ENCODE data around the gene SCAF8.
"Not testable (repeated sequence)": the region's sequence is repeated elsewhere in the genome, so short reads cannot be mapped to it uniquely, and the experiment has no call there.

The SCAF8 gene

DNA sequence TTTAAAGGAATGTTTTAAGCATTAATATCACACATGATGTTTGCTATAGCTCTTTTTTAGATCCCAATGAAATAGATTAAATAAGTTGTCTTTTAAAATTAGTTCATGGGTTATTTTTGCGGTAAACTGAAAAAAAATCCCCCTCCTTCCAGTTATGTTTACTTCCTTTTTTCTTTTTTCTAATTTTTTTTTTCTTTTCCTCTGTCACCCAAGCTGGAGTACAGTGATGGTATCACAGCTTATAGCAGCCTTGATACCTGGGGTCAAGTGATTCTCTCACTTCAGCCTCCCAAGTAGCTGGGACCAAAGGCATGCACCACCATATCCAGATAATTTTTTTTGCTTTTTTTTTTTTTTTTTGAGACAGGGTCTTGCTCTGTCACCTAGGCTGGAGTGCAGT is 17.8 kb upstream of the SCAF8 start:
- H3K27ac ChIP-seq (replicated peaks; ENCODE audit: low read length) = no peak overlapping the region
- H3K23ac ChIP-seq (ENCODE audit: low read depth, low read length, poor library complexity) = no peak overlapping the region
- no peaks in the 10 kb centered on the region for H3K36me3 ChIP-seq (replicated peaks in 1 of 2; ENCODE audit: control insufficient read depth in 2 of 2, insufficient read depth in 2 of 2, low read length in 2 of 2)
- H4K91ac ChIP-seq (ENCODE audit: low read depth, low read length, poor library complexity) = no peak overlapping the region
- no peak overlapping the region for H2AFZ ChIP-seq (ENCODE audit: low read length)
- H3K4me1 ChIP-seq (ENCODE audit: control insufficient read depth in 2 of 2, insufficient read depth in 1 of 2, low read depth in 1 of 2, low read length in 2 of 2) = no peaks in the 10 kb centered on the region
- no peak overlapping the region for H3K4ac ChIP-seq (ENCODE audit: low read length)
- no peak overlapping the region for H3K4me2 ChIP-seq (ENCODE audit: insufficient read depth, low read length, poor library complexity, severe bottlenecking)
- H3K9ac ChIP-seq (ENCODE audit: low read depth, low read length, poor library complexity) = no peak overlapping the region
- no peak for DNase-seq (ENCODE audit: low spot score)
- no peak overlapping the region for H3K18ac ChIP-seq (ENCODE audit: low read length)
- no peaks in the 10 kb centered on the region for H3K27me3 ChIP-seq (ENCODE audit: control insufficient read depth in 3 of 3, insufficient read depth in 3 of 3, low read depth in 1 of 3, low read length in 3 of 3)
- no peak overlapping the region for H2BK120ac ChIP-seq (ENCODE audit: low read depth, low read length)
- H3K4me3 ChIP-seq (ENCODE audit: low read length in 2 of 2) = no peak overlapping the region
- no peak overlapping the region for H3K14ac ChIP-seq (ENCODE audit: low read length)
- no peak overlapping the region for H4K8ac ChIP-seq (ENCODE audit: low read depth, low read length)
- no peaks in the 10 kb centered on the region for H3K79me1 ChIP-seq (ENCODE audit: low read depth, low read length)
- no peak overlapping the region for H2AK5ac ChIP-seq (ENCODE audit: low read depth, low read length)
- H2BK5ac ChIP-seq (ENCODE audit: low read length) = no peak overlapping the region
- H2BK12ac ChIP-seq (ENCODE audit: low read length) = no peak overlapping the region
- no peak overlapping the region for H2BK15ac ChIP-seq (ENCODE audit: low read length)
- H3K9me3 ChIP-seq (replicated peaks in 1 of 2; ENCODE audit: control insufficient read depth in 2 of 2, insufficient read depth in 1 of 2, low read depth in 1 of 2, low read length in 2 of 2) = peaks cover 0 to 2% of the 10 kb centered on the region in 2 donors
- no CpG with 5 or more reads among the region's 1 CpG for WGBS, 2 donors (ENCODE audit: extremely low coverage in 2 of 2, insufficient read length in 2 of 2, insufficient replicate concordance in 1 of 2)

DNA sequence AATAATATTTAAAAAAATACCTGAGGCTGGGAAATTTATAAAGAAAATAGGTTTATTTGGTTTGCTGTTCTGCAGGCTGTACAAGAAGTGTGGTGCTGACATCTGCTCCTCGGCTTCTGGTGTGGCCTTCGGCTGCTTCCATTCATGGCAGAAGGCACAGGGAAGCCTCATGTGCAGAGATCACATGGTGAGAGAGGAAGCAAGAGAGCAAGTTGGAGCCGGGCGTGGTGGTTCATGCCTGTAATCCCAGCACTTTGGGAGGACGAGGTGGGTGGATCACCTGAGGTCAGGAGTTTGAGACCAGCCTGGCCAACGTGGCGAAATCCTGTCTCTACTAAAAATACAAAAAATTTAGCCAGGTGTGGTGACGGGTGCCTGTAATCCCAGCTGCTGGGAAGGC is 16.9 kb upstream of the SCAF8 start:
- not testable (repeated sequence) for H2BK120ac ChIP-seq (ENCODE audit: low read depth, low read length); H3K4me1 ChIP-seq (ENCODE audit: control insufficient read depth in 2 of 2, insufficient read depth in 1 of 2, low read depth in 1 of 2, low read length in 2 of 2); H4K8ac ChIP-seq (ENCODE audit: low read depth, low read length); H3K4me2 ChIP-seq (ENCODE audit: insufficient read depth, low read length, poor library complexity, severe bottlenecking); H3K4ac ChIP-seq (ENCODE audit: low read length); H3K9me3 ChIP-seq (replicated peaks in 1 of 2; ENCODE audit: control insufficient read depth in 2 of 2, insufficient read depth in 1 of 2, low read depth in 1 of 2, low read length in 2 of 2); H3K4me3 ChIP-seq (ENCODE audit: low read length in 2 of 2); H2AK5ac ChIP-seq (ENCODE audit: low read depth, low read length); H2AFZ ChIP-seq (ENCODE audit: low read length); H3K27me3 ChIP-seq (ENCODE audit: control insufficient read depth in 3 of 3, insufficient read depth in 3 of 3, low read depth in 1 of 3, low read length in 3 of 3); H3K27ac ChIP-seq (replicated peaks; ENCODE audit: low read length); H3K79me1 ChIP-seq (ENCODE audit: low read depth, low read length); H2BK5ac ChIP-seq (ENCODE audit: low read length); H3K36me3 ChIP-seq (replicated peaks in 1 of 2; ENCODE audit: control insufficient read depth in 2 of 2, insufficient read depth in 2 of 2, low read length in 2 of 2); H4K91ac ChIP-seq (ENCODE audit: low read depth, low read length, poor library complexity); H3K14ac ChIP-seq (ENCODE audit: low read length); H2BK15ac ChIP-seq (ENCODE audit: low read length); H3K9ac ChIP-seq (ENCODE audit: low read depth, low read length, poor library complexity); H3K18ac ChIP-seq (ENCODE audit: low read length); DNase-seq (ENCODE audit: low spot score); H3K23ac ChIP-seq (ENCODE audit: low read depth, low read length, poor library complexity); H2BK12ac ChIP-seq (ENCODE audit: low read length)
- WGBS, 2 donors (ENCODE audit: extremely low coverage in 2 of 2, insufficient read length in 2 of 2, insufficient replicate concordance in 1 of 2) = no CpG with 5 or more reads among the region's 8 CpGs

DNA sequence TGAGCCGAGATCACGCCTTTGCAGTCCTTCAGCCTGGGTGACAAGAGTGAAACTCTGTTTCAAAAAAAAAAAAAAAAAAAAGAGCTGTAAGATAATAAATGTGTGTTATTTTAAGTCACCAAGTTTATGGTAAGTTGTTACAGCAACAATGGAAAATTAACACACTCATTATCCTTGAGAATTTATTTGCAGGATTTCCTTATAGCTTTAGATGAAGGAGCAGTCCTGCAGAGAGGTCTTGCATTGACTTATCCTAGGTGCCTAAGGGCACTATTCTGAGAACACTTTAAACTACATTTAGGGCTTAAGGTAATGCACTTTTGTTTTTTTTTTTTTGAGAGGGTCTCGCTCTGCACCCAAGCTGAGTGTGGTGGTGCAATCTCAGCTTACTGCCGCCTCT is 13.8 kb upstream of the SCAF8 start:
- Histone ChIP-seq H3K18ac (ENCODE audit: low read length) (no peak overlapping the region), H3K27ac (replicated peaks; ENCODE audit: low read length) (no peak overlapping the region), H2BK120ac (ENCODE audit: low read depth, low read length) (no peak overlapping the region), H3K27me3 (ENCODE audit: control insufficient read depth in 3 of 3, insufficient read depth in 3 of 3, low read depth in 1 of 3, low read length in 3 of 3) (no peaks in the 10 kb centered on the region), H3K4ac (ENCODE audit: low read length) (no peak overlapping the region), H3K23ac (ENCODE audit: low read depth, low read length, poor library complexity) (no peak overlapping the region), H3K14ac (ENCODE audit: low read length) (no peak overlapping the region), H2BK12ac (ENCODE audit: low read length) (no peak overlapping the region), H3K36me3 (replicated peaks in 1 of 2; ENCODE audit: control insufficient read depth in 2 of 2, insufficient read depth in 2 of 2, low read length in 2 of 2) (no peaks in the 10 kb centered on the region), H3K4me3 (ENCODE audit: low read length in 2 of 2) (no peak overlapping the region), H4K8ac (ENCODE audit: low read depth, low read length) (no peak overlapping the region), H4K91ac (ENCODE audit: low read depth, low read length, poor library complexity) (no peak overlapping the region), H2BK5ac (ENCODE audit: low read length) (no peak overlapping the region), H3K4me2 (ENCODE audit: insufficient read depth, low read length, poor library complexity, severe bottlenecking) (no peak overlapping the region), H2AK5ac (ENCODE audit: low read depth, low read length) (no peak overlapping the region), H3K4me1 (ENCODE audit: control insufficient read depth in 2 of 2, insufficient read depth in 1 of 2, low read depth in 1 of 2, low read length in 2 of 2) (no peaks in the 10 kb centered on the region), H3K9ac (ENCODE audit: low read depth, low read length, poor library complexity) (no peak overlapping the region), H2BK15ac (ENCODE audit: low read length) (no peak overlapping the region), H2AFZ (ENCODE audit: low read length) (no peak overlapping the region), H3K79me1 (ENCODE audit: low read depth, low read length) (no peaks in the 10 kb centered on the region), H3K9me3 (replicated peaks in 1 of 2; ENCODE audit: control insufficient read depth in 2 of 2, insufficient read depth in 1 of 2, low read depth in 1 of 2, low read length in 2 of 2) (peaks cover 2 to 4% of the 10 kb centered on the region in 2 donors)
- WGBS, 2 donors (ENCODE audit: extremely low coverage in 2 of 2, insufficient read length in 2 of 2, insufficient replicate concordance in 1 of 2) = no CpG with 5 or more reads among the region's 4 CpGs
- no peak for DNase-seq (ENCODE audit: low spot score)

DNA sequence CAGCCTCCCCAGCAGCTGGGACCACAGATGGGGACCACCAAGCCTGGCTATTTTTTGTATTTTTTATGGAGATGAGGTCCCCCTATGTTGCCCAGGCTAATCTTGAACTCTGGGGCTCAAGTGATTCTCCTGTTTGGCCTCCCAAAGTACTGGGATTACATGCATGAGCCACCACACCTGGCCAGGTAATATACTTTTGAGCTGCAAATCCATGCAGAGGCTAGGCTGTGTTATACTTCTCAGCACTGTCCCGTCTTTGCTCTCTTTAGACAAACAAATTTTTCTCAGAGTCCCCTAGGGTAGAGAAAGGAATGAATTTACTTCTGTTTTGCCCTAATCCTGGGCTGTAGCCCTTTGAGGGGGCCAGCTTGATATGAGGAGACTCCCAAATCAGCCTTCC is 13.4 kb upstream of the SCAF8 start:
- no peak overlapping the region for H4K8ac ChIP-seq (ENCODE audit: low read depth, low read length)
- no peak overlapping the region for H3K4ac ChIP-seq (ENCODE audit: low read length)
- no peak overlapping the region for H2AFZ ChIP-seq (ENCODE audit: low read length)
- H2AK5ac ChIP-seq (ENCODE audit: low read depth, low read length) = no peak overlapping the region
- H3K4me1 ChIP-seq (ENCODE audit: control insufficient read depth in 2 of 2, insufficient read depth in 1 of 2, low read depth in 1 of 2, low read length in 2 of 2) = no peaks in the 10 kb centered on the region
- no peak overlapping the region for H3K23ac ChIP-seq (ENCODE audit: low read depth, low read length, poor library complexity)
- H2BK5ac ChIP-seq (ENCODE audit: low read length) = no peak overlapping the region
- no peak overlapping the region for H4K91ac ChIP-seq (ENCODE audit: low read depth, low read length, poor library complexity)
- H3K18ac ChIP-seq (ENCODE audit: low read length) = no peak overlapping the region
- no peak overlapping the region for H2BK120ac ChIP-seq (ENCODE audit: low read depth, low read length)
- no peaks in the 10 kb centered on the region for H3K36me3 ChIP-seq (replicated peaks in 1 of 2; ENCODE audit: control insufficient read depth in 2 of 2, insufficient read depth in 2 of 2, low read length in 2 of 2)
- no peak overlapping the region for H3K4me3 ChIP-seq (ENCODE audit: low read length in 2 of 2)
- no peak overlapping the region for H2BK15ac ChIP-seq (ENCODE audit: low read length)
- H2BK12ac ChIP-seq (ENCODE audit: low read length) = no peak overlapping the region
- H3K9ac ChIP-seq (ENCODE audit: low read depth, low read length, poor library complexity) = no peak overlapping the region
- no peak for DNase-seq (ENCODE audit: low spot score)
- H3K9me3 ChIP-seq (replicated peaks in 1 of 2; ENCODE audit: control insufficient read depth in 2 of 2, insufficient read depth in 1 of 2, low read depth in 1 of 2, low read length in 2 of 2) = peaks cover 2 to 4% of the 10 kb centered on the region in 2 donors
- no peaks in the 10 kb centered on the region for H3K27me3 ChIP-seq (ENCODE audit: control insufficient read depth in 3 of 3, insufficient read depth in 3 of 3, low read depth in 1 of 3, low read length in 3 of 3)
- WGBS, 2 donors (ENCODE audit: extremely low coverage in 2 of 2, insufficient read length in 2 of 2, insufficient replicate concordance in 1 of 2) = no CpG with 5 or more reads among the region's 1 CpG
- no peak overlapping the region for H3K27ac ChIP-seq (replicated peaks; ENCODE audit: low read length)
- H3K4me2 ChIP-seq (ENCODE audit: insufficient read depth, low read length, poor library complexity, severe bottlenecking) = no peak overlapping the region
- H3K14ac ChIP-seq (ENCODE audit: low read length) = no peak overlapping the region
- H3K79me1 ChIP-seq (ENCODE audit: low read depth, low read length) = no peaks in the 10 kb centered on the region
